ENCODE results near the gene RET. TPM values are rescaled to one million over a fixed set of nuclear protein-coding genes. Genes with fewer than 3 reads are reported as not detected.

The RET gene
- total and polyA plus RNA-seq, 2 of the 13 experiments (the other 11 are each of a cell fraction or from before 2014, with no cell fraction given): 0.02 TPM; not detected in 1

- Histone ChIP-seq H3K9ac (ENCODE audit: insufficient read depth, low read depth, low read length) (no peak overlapping the region), H2AFZ (ENCODE audit: low read length) (no peak overlapping the region), H3K4me2 (ENCODE audit: low read depth, low read length) (no peak overlapping the region), H3K4me1 (ENCODE audit: insufficient read depth, low read length) (no peaks in the 10 kb centered on the region), H3K4me3 (replicated peaks in 1 of 3; ENCODE audit: insufficient read depth in 1 of 3, low read depth in 2 of 3, low read length in 3 of 3) (no peak overlapping the region), H3K27me3 (ENCODE audit: control insufficient read depth in 1 of 2, insufficient read depth in 2 of 2, low read length in 2 of 2) (peaks cover 10 to 78% of the 10 kb centered on the region in 2 experiments), H3K27ac (ENCODE audit: extremely low read length, insufficient read depth, low read length) (no peak overlapping the region), H4K20me1 (ENCODE audit: insufficient read depth, low read length) (no peaks in the 10 kb centered on the region), H3K9me3 (ENCODE audit: low read length) (no peaks in the 10 kb centered on the region), H3K36me3 (replicated peaks in 1 of 2; ENCODE audit: control insufficient read depth in 1 of 2, insufficient read depth in 2 of 2, low read length in 2 of 2) (no peaks in the 10 kb centered on the region), H3K79me2 (ENCODE audit: insufficient read depth, low read length) (no peaks in the 10 kb centered on the region)
- DNase-seq (ENCODE audit: low spot score) (no peak), ATAC-seq (no peak), FAIRE-seq (no peak)
- TF ChIP-seq SOX5 (CRISPR knock-in tag; IDR thresholded peaks at IDR 0.05; ENCODE audit: borderline replicate concordance) (no peak), SIX1 (CRISPR knock-in tag; IDR thresholded peaks at IDR 0.05; ENCODE audit: borderline replicate concordance) (no peak), MLXIP (CRISPR knock-in tag; IDR thresholded peaks at IDR 0.05; ENCODE audit: borderline replicate concordance) (no peak)
- BruUV-seq (replicated peaks): no TSS peak
- POLR2A ChIA-PET: no interaction called here
- intact Hi-C loops (cut with micrococcal nuclease; ENCODE audit: unreplicated experiment): no loop called here
- WGBS (ENCODE audit: low lambda C conversion rate): 25% methylated on average over 14 of the region's 23 CpGs
- in situ Hi-C loops (cut with HindIII; ENCODE audit: extremely low pct_ligation_motif_present, low pct_unique_long_range_greater_than_20kb): no loop called here
- CTCF ChIA-PET (ENCODE audit: low intra/inter-chr PET ratio, low total read pairs): no interaction called here
These were observed 49.2 kb downstream of the RET start for GRCh38 chr10:43125881-43126731.

Data from HepG2 (cell line).